Activated B cell treated with CpG ODN at 0.5 μM for 24 hours (primary cell): Measurements from ENCODE around the gene SOBP. TPM values are rescaled to one million over a fixed set of nuclear protein-coding genes. Genes with fewer than 3 reads are reported as not detected.

Experiments
- ATAC-seq: fragments of 200-7000 bp; cut with Tn5 transposase; one replicate; pipeline ENCODE4 v1.10.0; 2021; ENCODE audit warnings: low read depth, mild to moderate bottlenecking, moderate library complexity
- CTCF ChIA-PET: fragments of 350-600 bp; sonication (Branson Sonifier 250); formaldehyde crosslinking; loops from one replicate; lab custom pipeline; 2021; ENCODE audit warnings: antibody characterized with exemption; lab: Charles Lee
- POLR2A ChIA-PET: fragments of 350-600 bp; sonication (Branson Sonifier 250); formaldehyde crosslinking; loops from one replicate; lab custom pipeline; 2021; ENCODE audit warnings: antibody characterized with exemption; lab: Charles Lee
- DNase-seq: peaks from one replicate; pipeline ENCODE4 v3.0.0; 2022
- H3K27ac Mint-ChIP-seq: one replicate; pipeline ENCODE4 v1.8.0; 2020; ENCODE audit warnings: mixed read lengths
- H3K27me3 Mint-ChIP-seq: one replicate; pipeline ENCODE4 v1.8.0; 2021; ENCODE audit warnings: mixed read lengths
- H3K36me3 Mint-ChIP-seq: one replicate; pipeline ENCODE4 v1.8.0; 2021; ENCODE audit warnings: low read depth, mixed read lengths
- H3K4me1 Mint-ChIP-seq: one replicate; pipeline ENCODE4 v1.8.0; 2021; ENCODE audit warnings: mixed read lengths
- H3K4me3 Mint-ChIP-seq: one replicate; pipeline ENCODE4 v1.8.0; 2020; ENCODE audit warnings: mild to moderate bottlenecking, mixed read lengths
- H3K9me3 Mint-ChIP-seq: one replicate; pipeline ENCODE4 v1.8.0; 2020; ENCODE audit warnings: mixed read lengths
- intact Hi-C: fragments of 100-400 bp; cut with micrococcal nuclease; formaldehyde crosslinking; loops from one replicate; pipeline ENCODE4 v1.15.1; 2024
- total RNA-seq: library from RNA; stranded (reverse); gene quantifications from 2 replicates; pipeline ENCODE4 v1.2.3, GENCODE V29; 2022
- TF ChIP-seq, protein P1 (sequence below): fragments of 200-600 bp; IDR thresholded peaks from one replicate; pipeline ENCODE4 v1.8.0; 2022; ENCODE audit warnings: antibody characterized with exemption, mild to moderate bottlenecking

SOBP gene
- total RNA-seq, 1 donor from 2014 or later, result 1.1 TPM

DNA sequence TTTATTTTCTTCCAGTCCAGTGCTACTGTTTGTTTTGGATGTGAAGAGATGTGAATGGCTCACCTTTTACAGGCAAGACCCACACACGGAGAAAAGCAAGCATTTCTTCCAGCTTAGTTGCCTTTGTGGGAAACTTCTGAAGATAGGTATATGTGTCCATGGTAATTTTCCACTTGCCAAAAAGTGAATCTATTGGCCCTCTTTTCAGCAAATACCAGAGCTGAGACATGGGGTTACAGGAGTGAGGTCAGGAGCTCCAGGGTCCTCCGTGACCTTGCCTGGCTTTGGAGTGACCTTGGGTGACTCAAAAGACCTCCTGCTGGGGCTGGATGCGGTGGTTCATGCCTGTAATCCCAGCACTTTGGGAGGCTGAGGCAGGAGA lies 167.4 kb downstream of the SOBP start:
- DNase-seq (no peak), ATAC-seq (no peak)
- intact Hi-C loops, result loop anchor here (1.0 to 10.0 kb wide), 9 partner anchors 15 to 630 kb away; partner anchors contain the start of genes BEND3, MTRES1, SCML4 and SEC63
- Mint-ChIP-seq H3K27ac (peak overlapping the region; percentile 96), H3K4me1 (peaks cover 68% of the 10 kb centered on the region), H3K27me3 (no peaks in the 10 kb centered on the region), H3K9me3 (no peaks in the 10 kb centered on the region), H3K36me3 (no peaks in the 10 kb centered on the region), H3K4me3 (peak overlapping the region; percentile 82)
- TF ChIP-seq, protein P1, sequence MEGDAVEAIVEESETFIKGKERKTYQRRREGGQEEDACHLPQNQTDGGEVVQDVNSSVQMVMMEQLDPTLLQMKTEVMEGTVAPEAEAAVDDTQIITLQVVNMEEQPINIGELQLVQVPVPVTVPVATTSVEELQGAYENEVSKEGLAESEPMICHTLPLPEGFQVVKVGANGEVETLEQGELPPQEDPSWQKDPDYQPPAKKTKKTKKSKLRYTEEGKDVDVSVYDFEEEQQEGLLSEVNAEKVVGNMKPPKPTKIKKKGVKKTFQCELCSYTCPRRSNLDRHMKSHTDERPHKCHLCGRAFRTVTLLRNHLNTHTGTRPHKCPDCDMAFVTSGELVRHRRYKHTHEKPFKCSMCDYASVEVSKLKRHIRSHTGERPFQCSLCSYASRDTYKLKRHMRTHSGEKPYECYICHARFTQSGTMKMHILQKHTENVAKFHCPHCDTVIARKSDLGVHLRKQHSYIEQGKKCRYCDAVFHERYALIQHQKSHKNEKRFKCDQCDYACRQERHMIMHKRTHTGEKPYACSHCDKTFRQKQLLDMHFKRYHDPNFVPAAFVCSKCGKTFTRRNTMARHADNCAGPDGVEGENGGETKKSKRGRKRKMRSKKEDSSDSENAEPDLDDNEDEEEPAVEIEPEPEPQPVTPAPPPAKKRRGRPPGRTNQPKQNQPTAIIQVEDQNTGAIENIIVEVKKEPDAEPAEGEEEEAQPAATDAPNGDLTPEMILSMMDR, result no peak
- POLR2A ChIA-PET, result interaction anchor here (0.6 to 5.9 kb wide), 12 partner anchors 10 to 393 kb away, joined by 3 to 61 read pairs (median 7); partner anchors contain the start of genes PDSS2 and SCML4
- CTCF ChIA-PET, result interaction anchor here (0.8 to 2.6 kb wide), 9 partner anchors 9 to 339 kb away, joined by 3 to 22 read pairs (median 5); partner anchors contain the start of gene PDSS2

- no peaks in the 10 kb centered on the region for H3K9me3 Mint-ChIP-seq
- intact Hi-C loops, result loop anchor here (1.0 to 10.0 kb wide), 12 partner anchors 11 to 631 kb away; partner anchors contain the start of genes BEND3, MTRES1, PDSS2 and SCML4
- H3K4me1 Mint-ChIP-seq, result peaks cover 67% of the 10 kb centered on the region
- peak; percentile 89 for ATAC-seq
- POLR2A ChIA-PET, result interaction anchor here (0.6 to 5.9 kb wide), 14 partner anchors 10 to 1044 kb away, joined by 3 to 61 read pairs (median 6); partner anchors contain the start of genes PDSS2, SCML4 and SNX3
- TF ChIP-seq, protein P1, result no peak
- no peaks in the 10 kb centered on the region for H3K27me3 Mint-ChIP-seq
- peak overlapping the region; percentile 96 for H3K27ac Mint-ChIP-seq
- H3K36me3 Mint-ChIP-seq, result no peaks in the 10 kb centered on the region
- CTCF ChIA-PET, result interaction anchor here (0.7 to 2.6 kb wide), 9 partner anchors 9 to 340 kb away, joined by 3 to 22 read pairs (median 4); partner anchors contain the start of gene PDSS2
- peak overlapping the region; percentile 82 for H3K4me3 Mint-ChIP-seq
- DNase-seq, result peak; percentile 70
These were observed 168.0 kb downstream of the SOBP start for GRCh38 chr6:107657755-107658461.

GRCh38 chr6:107658920-107659865 lies 169.3 kb downstream of the SOBP start:
- peaks cover 63% of the 10 kb centered on the region for H3K4me1 Mint-ChIP-seq
- H3K27ac Mint-ChIP-seq, result peak overlapping the region; percentile 96
- ATAC-seq, result no peak
- ChIA-PET POLR2A (interaction anchor here (0.7 to 5.9 kb wide), 5 partner anchors 10 to 602 kb away, joined by 3 to 59 read pairs (median 6); partner anchors contain the start of genes PDSS2, SCML4 and SNX3), CTCF (interaction anchor here (0.7 to 2.6 kb wide), 3 partner anchors 11 to 200 kb away, joined by 3 to 22 read pairs (median 6); partner anchors contain the start of gene PDSS2)
- H3K9me3 Mint-ChIP-seq, result no peaks in the 10 kb centered on the region
- peak overlapping the region; percentile 82 for H3K4me3 Mint-ChIP-seq
- H3K27me3 Mint-ChIP-seq, result no peaks in the 10 kb centered on the region
- no peaks in the 10 kb centered on the region for H3K36me3 Mint-ChIP-seq
- TF ChIP-seq, protein P1, result no peak
- no peak for DNase-seq
- intact Hi-C loops, result loop anchor here (1.0 to 10.0 kb wide), 9 partner anchors 10 to 632 kb away; partner anchors contain the start of genes BEND3, MTRES1, PDSS2 and SCML4

GRCh38 chr6:107660839-107661238 lies 170.9 kb downstream of the SOBP start:
- ATAC-seq (no peak), DNase-seq (no peak)
- Mint-ChIP-seq H3K27me3 (no peaks in the 10 kb centered on the region), H3K36me3 (no peaks in the 10 kb centered on the region), H3K4me3 (no peak overlapping the region), H3K4me1 (peaks cover 55% of the 10 kb centered on the region), H3K9me3 (no peaks in the 10 kb centered on the region), H3K27ac (no peak overlapping the region)
- TF ChIP-seq, protein P1, result no peak
- POLR2A ChIA-PET, result interaction anchor here (5.9 kb wide), 1 partner anchor 9 kb away, joined by 59 read pairs; no protein-coding TSS in a partner anchor
- intact Hi-C loops, result no loop called here
- CTCF ChIA-PET, result no interaction called here
